ENCODE results near the gene CDH23.

CDH23 gene

GRCh38 chr10:71501402-71501801 lies 104.7 kb downstream of the CDH23 start:
- Histone ChIP-seq H3K27ac (no peak overlapping the region), H3K4me1 (ENCODE audit: control insufficient read depth in 1 of 2, insufficient read depth in 1 of 2, low read depth in 1 of 2, low read length in 1 of 2) (no peaks in the 10 kb centered on the region), H3K4me3 (ENCODE audit: low read depth in 1 of 2, low read length in 1 of 2) (no peak overlapping the region), H3K27me3 (no peaks in the 10 kb centered on the region), H3K9me3 (no peaks in the 10 kb centered on the region), H3K36me3 (no peaks in the 10 kb centered on the region)
- TF ChIP-seq, protein P1, sequence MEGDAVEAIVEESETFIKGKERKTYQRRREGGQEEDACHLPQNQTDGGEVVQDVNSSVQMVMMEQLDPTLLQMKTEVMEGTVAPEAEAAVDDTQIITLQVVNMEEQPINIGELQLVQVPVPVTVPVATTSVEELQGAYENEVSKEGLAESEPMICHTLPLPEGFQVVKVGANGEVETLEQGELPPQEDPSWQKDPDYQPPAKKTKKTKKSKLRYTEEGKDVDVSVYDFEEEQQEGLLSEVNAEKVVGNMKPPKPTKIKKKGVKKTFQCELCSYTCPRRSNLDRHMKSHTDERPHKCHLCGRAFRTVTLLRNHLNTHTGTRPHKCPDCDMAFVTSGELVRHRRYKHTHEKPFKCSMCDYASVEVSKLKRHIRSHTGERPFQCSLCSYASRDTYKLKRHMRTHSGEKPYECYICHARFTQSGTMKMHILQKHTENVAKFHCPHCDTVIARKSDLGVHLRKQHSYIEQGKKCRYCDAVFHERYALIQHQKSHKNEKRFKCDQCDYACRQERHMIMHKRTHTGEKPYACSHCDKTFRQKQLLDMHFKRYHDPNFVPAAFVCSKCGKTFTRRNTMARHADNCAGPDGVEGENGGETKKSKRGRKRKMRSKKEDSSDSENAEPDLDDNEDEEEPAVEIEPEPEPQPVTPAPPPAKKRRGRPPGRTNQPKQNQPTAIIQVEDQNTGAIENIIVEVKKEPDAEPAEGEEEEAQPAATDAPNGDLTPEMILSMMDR (IDR thresholded peaks at IDR 0.05) = no peak

GRCh38 chr10:71502190-71502589 lies 105.5 kb downstream of the CDH23 start:
- H3K4me3 ChIP-seq (ENCODE audit: low read depth in 1 of 2, low read length in 1 of 2) = no peak overlapping the region
- no peaks in the 10 kb centered on the region for H3K27me3 ChIP-seq
- no peak overlapping the region for H3K27ac ChIP-seq
- no peaks in the 10 kb centered on the region for H3K36me3 ChIP-seq
- H3K9me3 ChIP-seq = no peaks in the 10 kb centered on the region
- no peaks in the 10 kb centered on the region for H3K4me1 ChIP-seq (ENCODE audit: control insufficient read depth in 1 of 2, insufficient read depth in 1 of 2, low read depth in 1 of 2, low read length in 1 of 2)
- TF ChIP-seq, protein P1 (IDR thresholded peaks at IDR 0.05) = no peak

DNA sequence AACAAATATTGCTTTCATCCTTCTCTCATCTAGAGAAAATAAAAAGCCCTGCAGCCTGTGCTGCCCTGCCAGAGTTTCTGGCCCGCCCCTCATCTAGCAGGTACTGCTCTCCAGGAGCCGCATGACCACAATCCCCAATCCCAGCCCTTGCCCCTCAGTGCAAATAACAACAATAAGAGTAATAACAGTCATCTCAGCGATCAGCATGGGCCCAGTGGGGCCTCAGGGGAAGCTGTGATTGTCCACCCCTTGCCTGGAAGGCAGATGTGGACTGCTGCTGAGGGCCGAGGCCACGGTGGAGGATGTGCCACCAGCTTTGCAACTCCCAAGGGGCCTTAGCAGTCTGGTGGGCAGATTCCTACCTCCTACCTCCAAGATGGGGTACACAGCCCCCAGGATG lies 106.1 kb downstream of the CDH23 start:
- H3K27ac ChIP-seq = no peak overlapping the region
- H3K4me1 ChIP-seq (ENCODE audit: control insufficient read depth in 1 of 2, insufficient read depth in 1 of 2, low read depth in 1 of 2, low read length in 1 of 2) = no peaks in the 10 kb centered on the region
- H3K27me3 ChIP-seq = no peaks in the 10 kb centered on the region
- H3K4me3 ChIP-seq (ENCODE audit: low read depth in 1 of 2, low read length in 1 of 2) = no peak overlapping the region
- no peaks in the 10 kb centered on the region for H3K36me3 ChIP-seq
- TF ChIP-seq, protein P1 (IDR thresholded peaks at IDR 0.05) = no peak
- H3K9me3 ChIP-seq = no peaks in the 10 kb centered on the region

GRCh38 chr10:71504168-71504567 lies 107.4 kb downstream of the CDH23 start:
- Histone ChIP-seq H3K4me1 (ENCODE audit: control insufficient read depth in 1 of 2, insufficient read depth in 1 of 2, low read depth in 1 of 2, low read length in 1 of 2) (no peaks in the 10 kb centered on the region), H3K9me3 (no peaks in the 10 kb centered on the region), H3K36me3 (no peaks in the 10 kb centered on the region), H3K27ac (no peak overlapping the region), H3K4me3 (ENCODE audit: low read depth in 1 of 2, low read length in 1 of 2) (no peak overlapping the region), H3K27me3 (no peaks in the 10 kb centered on the region)
- TF ChIP-seq, protein P1 (IDR thresholded peaks at IDR 0.05) = no peak

GRCh38 chr10:71504570-71504969 lies 107.8 kb downstream of the CDH23 start:
- Histone ChIP-seq H3K27me3 (no peaks in the 10 kb centered on the region), H3K4me1 (ENCODE audit: control insufficient read depth in 1 of 2, insufficient read depth in 1 of 2, low read depth in 1 of 2, low read length in 1 of 2) (no peaks in the 10 kb centered on the region), H3K36me3 (no peaks in the 10 kb centered on the region), H3K9me3 (no peaks in the 10 kb centered on the region), H3K27ac (no peak overlapping the region), H3K4me3 (ENCODE audit: low read depth in 1 of 2, low read length in 1 of 2) (no peak overlapping the region)
- TF ChIP-seq, protein P1 (IDR thresholded peaks at IDR 0.05) = no peak

GRCh38 chr10:71505862-71506261 lies 109.1 kb downstream of the CDH23 start:
- TF ChIP-seq, protein P1 (IDR thresholded peaks at IDR 0.05) = no peak
- Histone ChIP-seq H3K36me3 (no peaks in the 10 kb centered on the region), H3K4me1 (ENCODE audit: control insufficient read depth in 1 of 2, insufficient read depth in 1 of 2, low read depth in 1 of 2, low read length in 1 of 2) (no peaks in the 10 kb centered on the region), H3K9me3 (no peaks in the 10 kb centered on the region), H3K27ac (no peak overlapping the region), H3K4me3 (ENCODE audit: low read depth in 1 of 2, low read length in 1 of 2) (no peak overlapping the region), H3K27me3 (no peaks in the 10 kb centered on the region)

Data from neutrophil (primary cell).